GM18858 (cell line): ENCODE measurements around the gene HOMER1.

Experiments
- ATAC-seq: cut with Tn5 transposase; IDR thresholded peaks from one replicate; pipeline ENCODE4 v1.9.1; 2021; ENCODE audit not compliant: unreplicated experiment

HOMER1 gene

GRCh38 chr5:79490323-79490936 lies 23.5 kb downstream of the HOMER1 start:
- ATAC-seq: no peak

- no peak for ATAC-seq
These were observed 24.2 kb downstream of the HOMER1 start for GRCh38 chr5:79489773-79490172.

DNA sequence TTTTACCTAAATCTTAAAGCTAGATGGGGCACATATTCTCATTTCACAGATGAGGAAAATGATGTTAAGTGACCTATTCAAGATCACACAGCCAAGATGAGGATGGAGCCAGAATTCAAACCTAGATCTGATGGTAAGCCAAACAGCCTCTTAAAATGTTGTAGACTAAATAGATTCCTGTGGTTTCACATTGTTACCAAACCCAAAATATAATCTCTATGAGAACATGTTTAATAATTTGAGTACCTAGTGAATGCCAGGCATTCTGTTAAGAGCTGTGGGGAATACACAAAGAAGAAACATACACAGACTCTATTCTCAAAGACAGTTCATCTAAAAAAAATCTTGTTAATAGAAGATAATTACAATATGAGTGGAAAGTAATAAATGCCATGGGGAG lies 25.2 kb downstream of the HOMER1 start:
- no peak for ATAC-seq

DNA sequence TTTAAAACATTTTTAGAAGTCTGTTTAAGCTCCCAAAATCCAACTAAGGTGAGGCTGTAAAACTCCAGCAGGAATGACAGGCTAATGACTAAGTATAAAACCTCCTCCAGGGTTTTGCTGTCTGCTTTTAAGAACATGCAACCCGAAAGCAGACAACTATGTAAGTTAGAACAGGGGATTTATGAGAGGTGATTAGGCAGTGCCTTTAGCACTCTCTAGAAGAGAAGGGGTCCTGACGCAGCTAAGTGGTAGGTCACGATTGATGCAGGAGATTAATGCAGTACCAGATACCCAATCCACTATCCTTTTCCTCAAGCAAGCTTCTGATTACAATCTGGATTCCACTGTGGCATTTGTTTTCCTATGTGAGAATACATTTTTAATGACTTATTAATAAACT lies 25.9 kb downstream of the HOMER1 start:
- no peak for ATAC-seq

- ATAC-seq: no peak
These were observed 26.7 kb downstream of the HOMER1 start for GRCh38 chr5:79487251-79487650.

DNA sequence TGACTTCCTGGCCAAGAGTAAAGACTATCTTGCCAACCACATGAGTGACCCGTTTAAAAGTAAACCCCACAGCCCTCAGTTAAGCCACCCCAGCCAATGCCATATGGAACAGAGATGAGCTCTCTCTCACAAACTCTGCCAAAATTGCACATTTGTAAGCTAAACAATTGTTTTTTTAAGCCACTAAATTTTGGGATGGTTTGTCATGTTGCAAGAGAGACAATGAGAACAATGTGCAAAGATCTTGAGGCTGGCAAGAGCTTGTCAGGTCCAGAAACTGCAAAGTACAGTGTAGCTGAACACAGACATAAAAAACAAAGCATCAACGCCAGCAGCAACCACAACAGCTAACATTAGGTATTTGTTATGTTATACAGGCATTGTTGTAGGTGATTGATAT lies 27.8 kb downstream of the HOMER1 start:
- ATAC-seq: no peak

DNA sequence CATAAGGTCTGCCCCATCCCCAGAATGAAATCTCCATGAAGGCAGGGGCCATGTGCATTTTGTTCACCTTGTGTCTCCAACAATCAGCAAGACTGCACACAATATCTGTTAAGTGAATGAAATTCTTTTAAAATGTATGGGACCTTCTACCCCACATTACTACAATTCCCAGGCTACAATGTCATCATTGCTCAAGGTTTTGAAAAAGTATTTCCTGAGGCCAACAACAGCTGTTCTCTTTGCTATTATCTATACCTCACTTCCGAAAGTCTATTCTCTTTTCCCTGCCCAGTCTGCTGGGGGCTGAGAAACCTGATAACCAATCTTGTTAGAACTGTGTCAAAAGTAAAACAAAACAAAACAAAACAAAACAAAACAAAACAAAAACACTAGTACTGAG lies 29.2 kb downstream of the HOMER1 start:
- ATAC-seq: no peak

GRCh38 chr5:79481574-79481973 lies 32.4 kb downstream of the HOMER1 start:
- no peak for ATAC-seq

DNA sequence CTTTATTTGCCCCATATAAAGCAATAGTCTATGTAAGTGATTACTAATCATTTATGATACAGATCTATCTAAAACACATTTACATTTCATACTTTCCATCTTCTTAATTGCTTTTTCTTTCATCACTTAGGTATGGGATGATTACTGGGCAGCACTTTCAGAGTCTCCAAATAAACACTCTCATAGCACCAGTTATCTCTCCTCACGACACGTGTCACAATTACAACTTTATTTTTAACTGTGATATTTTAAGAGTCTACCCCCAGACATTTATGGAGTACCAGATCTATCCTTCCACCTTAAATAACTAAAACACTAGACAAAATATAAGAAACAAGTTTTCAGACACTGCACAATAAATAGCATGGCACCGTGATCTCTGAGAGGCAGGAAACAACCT lies 32.9 kb downstream of the HOMER1 start:
- no peak for ATAC-seq

DNA sequence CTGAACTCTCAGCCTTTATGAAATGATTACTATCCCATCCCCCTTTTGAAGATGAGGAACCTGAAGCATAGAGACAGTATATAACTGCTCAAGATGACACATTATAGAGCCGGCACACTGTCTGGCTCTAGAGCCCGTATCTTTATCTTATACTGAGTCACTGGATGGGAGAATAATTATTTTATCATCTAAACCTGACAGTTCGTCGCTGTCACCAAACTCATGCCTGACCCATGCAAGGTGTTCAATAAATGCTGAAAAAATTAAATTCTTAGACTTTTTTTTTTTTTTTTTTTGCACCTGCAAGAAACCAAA lies 38.8 kb downstream of the HOMER1 start:
- ATAC-seq: no peak

DNA sequence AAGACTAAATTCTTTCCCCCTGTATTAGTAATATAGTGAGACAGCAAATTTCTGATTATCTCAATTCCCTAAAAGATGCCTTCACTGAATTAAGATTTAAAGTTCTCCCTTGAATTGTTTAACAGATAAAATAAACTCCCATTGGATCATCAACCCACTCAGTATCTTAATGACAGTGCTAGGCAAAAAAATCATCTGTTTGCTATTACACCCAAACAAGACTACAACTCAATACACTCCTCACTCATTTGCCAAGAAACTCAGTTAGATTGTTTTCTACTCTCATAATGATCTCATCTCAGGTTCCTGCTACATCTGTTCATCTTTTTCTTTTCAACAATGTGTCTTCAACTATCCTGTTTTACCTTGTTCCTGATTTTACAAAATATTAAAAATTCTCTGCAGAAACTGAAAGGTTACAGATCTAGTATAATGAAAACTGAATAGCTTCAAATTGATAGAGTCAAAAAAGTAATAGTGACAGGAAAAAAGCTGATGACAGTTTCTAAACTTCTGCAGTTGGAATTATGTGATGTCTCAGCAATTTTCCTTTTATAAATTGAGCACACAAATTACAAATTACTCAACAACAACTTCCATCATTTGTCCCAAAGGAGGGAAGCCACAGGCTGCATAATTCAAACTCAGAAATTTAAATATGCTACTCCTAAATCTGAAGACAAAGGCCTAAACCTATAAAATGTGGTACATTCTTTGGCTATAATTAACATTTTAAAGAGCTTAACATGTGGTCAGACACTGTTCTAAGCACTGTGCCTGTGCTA lies 39.4 kb downstream of the HOMER1 start:
- no peak for ATAC-seq

- no peak for ATAC-seq
These were observed 42.4 kb downstream of the HOMER1 start for GRCh38 chr5:79471556-79471955.

GRCh38 chr5:79464695-79465332 lies 49.1 kb downstream of the HOMER1 start:
- no peak for ATAC-seq

DNA sequence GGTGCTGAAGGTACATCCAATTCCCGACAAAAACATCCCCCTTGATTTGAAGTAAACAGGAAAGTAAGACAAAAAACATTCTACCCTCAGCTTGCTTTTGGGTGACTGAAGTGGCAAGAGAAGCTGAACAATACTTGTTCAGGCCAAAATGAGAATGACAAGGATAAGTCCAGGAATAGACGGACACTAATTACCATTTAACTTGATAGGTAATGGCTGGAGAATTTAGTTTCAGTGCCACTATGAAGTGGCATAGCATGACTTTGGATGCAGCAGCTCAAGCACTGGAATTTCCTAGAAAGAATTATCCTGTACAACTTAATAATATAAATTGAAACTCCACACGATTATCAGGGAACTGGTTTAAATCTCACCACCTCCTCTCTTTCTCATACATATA lies 49.7 kb downstream of the HOMER1 start:
- no peak for ATAC-seq

- ATAC-seq: no peak
These were observed 54.3 kb downstream of the HOMER1 start for GRCh38 chr5:79459626-79460025.

DNA sequence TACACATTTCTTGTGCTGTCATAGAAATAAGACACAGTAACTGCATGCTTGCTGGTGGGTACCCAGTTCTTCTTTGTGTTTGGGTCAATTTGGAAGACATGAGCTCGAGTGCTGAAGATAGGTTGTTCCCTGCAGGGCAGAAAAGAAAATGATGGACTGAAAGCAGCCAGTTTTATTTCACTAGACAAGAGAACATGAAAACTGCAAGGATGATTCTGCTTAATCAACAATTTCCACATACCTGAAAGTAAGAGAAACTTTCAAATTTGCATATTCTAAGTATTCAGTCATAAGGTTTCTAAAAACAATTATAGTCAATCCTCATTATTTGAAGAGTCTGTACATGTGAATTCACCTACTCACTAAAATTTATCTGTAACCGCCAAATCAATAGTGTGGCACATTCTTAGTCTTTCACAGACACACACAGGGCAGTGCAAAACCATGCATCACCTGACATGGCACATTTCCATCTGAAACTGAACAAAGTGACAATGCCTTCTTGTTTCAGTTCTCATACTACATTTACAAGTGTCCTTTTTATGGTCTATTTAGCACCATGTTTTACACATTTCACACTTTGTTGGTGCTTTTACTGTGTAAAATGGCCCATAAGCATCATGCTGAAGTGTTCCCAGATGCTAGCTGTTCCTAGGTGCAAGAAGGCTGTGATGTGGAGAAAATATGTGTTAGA lies 56.9 kb downstream of the HOMER1 start:
- ATAC-seq: peak; percentile 71

GRCh38 chr5:79456400-79456799 lies 57.5 kb downstream of the HOMER1 start:
- no peak for ATAC-seq

GRCh38 chr5:79454043-79454442 lies 59.9 kb downstream of the HOMER1 start:
- ATAC-seq: no peak

DNA sequence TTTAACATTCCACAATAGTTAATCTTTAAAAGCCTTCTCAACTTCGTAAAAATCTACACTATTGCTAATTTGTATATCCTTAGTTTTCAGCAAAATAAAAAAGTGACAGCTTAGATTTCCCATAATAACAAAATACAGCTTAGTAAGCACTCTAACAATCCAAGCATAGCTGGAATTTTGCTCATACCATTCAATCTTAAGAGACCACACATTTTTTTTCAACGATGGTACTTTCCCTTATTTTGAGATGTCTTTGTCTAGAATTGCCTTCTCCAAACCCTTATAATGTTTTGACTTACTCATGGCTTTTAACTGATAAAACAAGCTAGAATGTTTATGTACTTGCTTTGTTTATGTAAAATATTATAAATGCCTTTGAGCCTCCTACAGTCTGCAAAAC lies 65.6 kb downstream of the HOMER1 start:
- no peak for ATAC-seq

DNA sequence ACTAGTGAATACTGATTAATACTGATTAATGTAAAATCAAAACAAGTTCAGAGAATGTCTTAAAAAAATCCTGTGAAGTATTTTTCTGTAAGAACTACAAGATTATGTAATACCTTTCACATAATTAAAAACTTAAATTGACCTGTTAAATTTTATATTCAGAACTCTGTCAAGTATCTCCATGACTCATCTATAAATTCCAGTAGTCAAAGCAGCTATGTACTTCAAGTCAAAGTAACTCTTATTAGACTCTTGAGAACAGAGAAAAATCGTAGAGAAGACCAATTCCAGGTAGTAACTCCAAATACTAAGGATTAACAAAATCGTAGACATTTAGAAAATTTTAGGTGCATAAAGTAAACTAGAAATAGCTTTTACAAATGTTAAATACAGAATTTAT lies 77.1 kb downstream of the HOMER1 start:
- ATAC-seq: no peak

DNA sequence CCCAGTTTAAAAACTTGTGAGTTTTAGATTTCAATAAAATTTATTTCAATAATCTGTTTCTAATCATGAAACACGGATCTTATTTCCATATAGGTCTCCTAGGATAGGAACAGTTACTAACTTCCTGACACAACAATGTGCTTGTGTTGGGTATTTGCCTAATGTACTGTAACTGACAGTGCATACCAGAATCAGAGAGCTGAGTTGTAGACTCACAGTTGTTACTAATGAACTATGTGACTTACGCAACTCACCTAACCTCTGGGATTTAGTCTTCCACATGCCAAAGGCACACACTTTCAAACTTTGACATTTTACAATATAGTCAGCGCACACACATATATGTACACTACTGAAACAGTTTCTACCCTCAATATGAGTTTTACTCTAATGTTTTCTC lies 77.7 kb downstream of the HOMER1 start:
- ATAC-seq: no peak

DNA sequence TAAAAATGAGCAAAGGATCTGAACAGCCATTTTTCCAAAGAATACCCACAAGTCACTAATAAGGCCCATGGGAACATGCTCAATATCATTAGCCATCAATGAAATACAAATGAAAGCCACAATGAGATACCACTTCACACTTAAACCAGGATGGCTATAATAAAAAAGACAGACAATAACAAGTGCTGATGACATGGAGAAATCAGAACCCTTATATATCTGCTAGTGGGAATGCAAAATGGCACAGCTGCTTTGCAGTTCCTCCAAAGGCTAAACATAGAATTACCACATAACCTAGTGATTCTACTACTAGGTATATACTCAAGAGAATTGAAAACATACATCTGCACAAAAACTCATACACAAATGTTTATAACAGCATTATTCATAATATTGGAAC lies 83.7 kb downstream of the HOMER1 start:
- no peak for ATAC-seq
